WTC11 (cell line): ENCODE measurements around the gene COMMD4.

Source experiments
- ATF1 ChIP-seq: sonication (generic); formaldehyde crosslinking; IDR thresholded peaks from 2 replicates; pipeline ENCODE4 v1.8.1; 2023; ENCODE audit warnings: mild to moderate bottlenecking, moderate library complexity, missing genetic modification reagents
- CTCF ChIP-seq: fragments of 200-600 bp; IDR thresholded peaks from 2 replicates; pipeline ENCODE4 v1.8.0; 2022; ENCODE audit warnings: antibody characterized with exemption
- ETV6 ChIP-seq: sonication (generic); formaldehyde crosslinking; IDR thresholded peaks from 2 replicates; pipeline ENCODE4 v1.8.1; 2022; ENCODE audit warnings: mild to moderate bottlenecking, missing genetic modification reagents
- HMGXB4 ChIP-seq: sonication (generic); formaldehyde crosslinking; IDR thresholded peaks from 2 replicates; pipeline ENCODE4 v1.8.1; 2023; ENCODE audit warnings: mild to moderate bottlenecking, moderate library complexity, missing genetic modification reagents
- JUN ChIP-seq: sonication (generic); formaldehyde crosslinking; IDR thresholded peaks from 2 replicates; pipeline ENCODE4 v1.8.0; 2023; ENCODE audit warnings: mild to moderate bottlenecking, missing genetic modification reagents
- NR2C2 ChIP-seq: sonication (generic); formaldehyde crosslinking; IDR thresholded peaks from 2 replicates; pipeline ENCODE4 v1.8.0; 2022; ENCODE audit warnings: mild to moderate bottlenecking, missing genetic modification reagents
- PREB ChIP-seq: sonication (generic); formaldehyde crosslinking; IDR thresholded peaks from 2 replicates; pipeline ENCODE4 v1.8.1; 2022; ENCODE audit warnings: mild to moderate bottlenecking, missing genetic modification reagents, moderate library complexity, borderline replicate concordance
- RELA ChIP-seq: sonication (generic); formaldehyde crosslinking; IDR thresholded peaks from 2 replicates; pipeline ENCODE4 v1.8.1; 2022; ENCODE audit warnings: missing genetic modification reagents, mild to moderate bottlenecking, borderline replicate concordance
- TEAD4 ChIP-seq: sonication (generic); formaldehyde crosslinking; IDR thresholded peaks from 2 replicates; pipeline ENCODE4 v1.8.0; 2022; ENCODE audit warnings: mild to moderate bottlenecking, missing genetic modification reagents
- USF2 ChIP-seq: sonication (generic); formaldehyde crosslinking; IDR thresholded peaks from 2 replicates; pipeline ENCODE4 v1.8.1; 2023; ENCODE audit warnings: mild to moderate bottlenecking, missing genetic modification reagents, moderate library complexity
- ZNF121 ChIP-seq: sonication (generic); formaldehyde crosslinking; IDR thresholded peaks from 2 replicates; pipeline ENCODE4 v1.8.0; 2023; ENCODE audit warnings: missing genetic modification reagents

GRCh38 chr15:75354454-75354853 is 18.6 kb downstream of the COMMD4 start:
- TF ChIP-seq HMGXB4 (CRISPR knock-in tag) (no peak), NR2C2 (CRISPR knock-in tag) (no peak), CTCF (no peak), JUN (CRISPR knock-in tag) (no peak), USF2 (CRISPR knock-in tag) (no peak), RELA (CRISPR knock-in tag) (no peak), TEAD4 (CRISPR knock-in tag) (no peak), ETV6 (no peak), ATF1 (CRISPR knock-in tag) (no peak), ZNF121 (no peak), PREB (CRISPR knock-in tag) (no peak)
